IPS-20b (cell line): Measurements from ENCODE around the gene MAGI2.

Source experiments
- H3K27ac ChIP-seq: one replicate; pipeline ENCODE4 v1.5.1; 2013; ENCODE audit warnings: low read length
- H3K27me3 ChIP-seq: 2 replicates; pipeline ENCODE4 v1.6.1; 2013; ENCODE audit warnings: mild to moderate bottlenecking, low read length, inconsistent platforms; ENCODE audit not compliant: insufficient read depth
- H3K36me3 ChIP-seq: 2 replicates; pipeline ENCODE4 v1.6.1; 2013; ENCODE audit warnings: low read depth, mild to moderate bottlenecking, inconsistent platforms, low read length, moderate library complexity; ENCODE audit not compliant: insufficient read depth
- H3K4me1 ChIP-seq: 2 replicates; pipeline ENCODE4 v1.6.1; 2013; ENCODE audit warnings: mild to moderate bottlenecking, control low read depth, inconsistent platforms, low read length, moderate library complexity; ENCODE audit not compliant: insufficient read depth
- H3K4me3 ChIP-seq: 2 replicates; pipeline ENCODE4 v1.5.1; 2013; ENCODE audit warnings: mild to moderate bottlenecking, low read length, inconsistent platforms
- H3K9ac ChIP-seq: 2 replicates; pipeline ENCODE4 v1.6.1; 2013; ENCODE audit warnings: low read depth, mild to moderate bottlenecking, inconsistent platforms, low read length, moderate library complexity
- H3K9me3 ChIP-seq: 2 replicates; pipeline ENCODE4 v1.6.1; 2013; ENCODE audit warnings: mild to moderate bottlenecking, low read depth, low read length, inconsistent platforms; ENCODE audit not compliant: insufficient read depth

MAGI2 gene

GRCh38 chr7:78690174-78690573, 763.3 kb downstream of the MAGI2 start:
- no peak overlapping the region for H3K27ac ChIP-seq
- no peaks in the 10 kb centered on the region for H3K4me1 ChIP-seq
- no peaks in the 10 kb centered on the region for H3K9me3 ChIP-seq
- H3K4me3 ChIP-seq = no peak overlapping the region
- no peaks in the 10 kb centered on the region for H3K36me3 ChIP-seq
- no peak overlapping the region for H3K9ac ChIP-seq
- no peaks in the 10 kb centered on the region for H3K27me3 ChIP-seq

- H3K27me3 ChIP-seq = no peaks in the 10 kb centered on the region
- H3K9me3 ChIP-seq = no peaks in the 10 kb centered on the region
- H3K9ac ChIP-seq = no peak overlapping the region
- no peaks in the 10 kb centered on the region for H3K36me3 ChIP-seq
- H3K4me3 ChIP-seq = no peak overlapping the region
- no peak overlapping the region for H3K27ac ChIP-seq
- no peaks in the 10 kb centered on the region for H3K4me1 ChIP-seq
These were observed 765.1 kb downstream of the MAGI2 start for GRCh38 chr7:78688376-78688775.

GRCh38 chr7:78686189-78686588, 767.3 kb downstream of the MAGI2 start:
- Histone ChIP-seq H3K27ac (no peak overlapping the region), H3K4me3 (no peak overlapping the region), H3K27me3 (no peaks in the 10 kb centered on the region), H3K36me3 (no peaks in the 10 kb centered on the region), H3K4me1 (no peaks in the 10 kb centered on the region), H3K9ac (no peak overlapping the region), H3K9me3 (no peaks in the 10 kb centered on the region)

GRCh38 chr7:78684201-78684600, 769.3 kb downstream of the MAGI2 start:
- H3K9me3 ChIP-seq = no peaks in the 10 kb centered on the region
- H3K9ac ChIP-seq = no peak overlapping the region
- H3K36me3 ChIP-seq = no peaks in the 10 kb centered on the region
- no peaks in the 10 kb centered on the region for H3K27me3 ChIP-seq
- no peak overlapping the region for H3K4me3 ChIP-seq
- H3K4me1 ChIP-seq = no peaks in the 10 kb centered on the region
- H3K27ac ChIP-seq = no peak overlapping the region

GRCh38 chr7:78683566-78683965, 769.9 kb downstream of the MAGI2 start:
- Histone ChIP-seq H3K27me3 (no peaks in the 10 kb centered on the region), H3K9ac (no peak overlapping the region), H3K4me3 (no peak overlapping the region), H3K36me3 (no peaks in the 10 kb centered on the region), H3K4me1 (no peaks in the 10 kb centered on the region), H3K27ac (no peak overlapping the region), H3K9me3 (no peaks in the 10 kb centered on the region)

GRCh38 chr7:78679112-78679876, 774.2 kb downstream of the MAGI2 start:
- H3K27ac ChIP-seq = no peak overlapping the region
- no peaks in the 10 kb centered on the region for H3K9me3 ChIP-seq
- no peak overlapping the region for H3K9ac ChIP-seq
- H3K36me3 ChIP-seq = no peaks in the 10 kb centered on the region
- H3K4me1 ChIP-seq = no peaks in the 10 kb centered on the region
- H3K27me3 ChIP-seq = no peaks in the 10 kb centered on the region
- no peak overlapping the region for H3K4me3 ChIP-seq

- no peak overlapping the region for H3K4me3 ChIP-seq
- no peaks in the 10 kb centered on the region for H3K27me3 ChIP-seq
- no peaks in the 10 kb centered on the region for H3K9me3 ChIP-seq
- H3K36me3 ChIP-seq = no peaks in the 10 kb centered on the region
- H3K9ac ChIP-seq = no peak overlapping the region
- no peak overlapping the region for H3K27ac ChIP-seq
- no peaks in the 10 kb centered on the region for H3K4me1 ChIP-seq
These were observed 776.1 kb downstream of the MAGI2 start for GRCh38 chr7:78677391-78677790.

- H3K9ac ChIP-seq = no peak overlapping the region
- H3K27me3 ChIP-seq = no peaks in the 10 kb centered on the region
- no peak overlapping the region for H3K27ac ChIP-seq
- no peaks in the 10 kb centered on the region for H3K4me1 ChIP-seq
- H3K9me3 ChIP-seq = no peaks in the 10 kb centered on the region
- H3K36me3 ChIP-seq = no peaks in the 10 kb centered on the region
- no peak overlapping the region for H3K4me3 ChIP-seq
These were observed 778.0 kb downstream of the MAGI2 start for GRCh38 chr7:78675511-78675910.

GRCh38 chr7:78673272-78673671, 780.2 kb downstream of the MAGI2 start:
- Histone ChIP-seq H3K36me3 (no peaks in the 10 kb centered on the region), H3K27ac (no peak overlapping the region), H3K4me1 (no peaks in the 10 kb centered on the region), H3K4me3 (no peak overlapping the region), H3K9me3 (no peaks in the 10 kb centered on the region), H3K27me3 (no peaks in the 10 kb centered on the region), H3K9ac (no peak overlapping the region)

- H3K36me3 ChIP-seq = no peaks in the 10 kb centered on the region
- H3K27ac ChIP-seq = no peak overlapping the region
- no peak overlapping the region for H3K9ac ChIP-seq
- no peaks in the 10 kb centered on the region for H3K9me3 ChIP-seq
- H3K4me3 ChIP-seq = no peak overlapping the region
- no peaks in the 10 kb centered on the region for H3K4me1 ChIP-seq
- H3K27me3 ChIP-seq = no peaks in the 10 kb centered on the region
These were observed 790.5 kb downstream of the MAGI2 start for GRCh38 chr7:78662939-78663338.

- Histone ChIP-seq H3K9ac (no peak overlapping the region), H3K36me3 (no peaks in the 10 kb centered on the region), H3K27me3 (no peaks in the 10 kb centered on the region), H3K27ac (no peak overlapping the region), H3K4me1 (peaks cover 7% of the 10 kb centered on the region; the same call in 1 of the 2 replicates), H3K4me3 (no peak overlapping the region), H3K9me3 (no peaks in the 10 kb centered on the region)
These were observed 803.5 kb downstream of the MAGI2 start for GRCh38 chr7:78649976-78650375.

GRCh38 chr7:78649236-78649635, 804.2 kb downstream of the MAGI2 start:
- Histone ChIP-seq H3K4me3 (no peak overlapping the region), H3K4me1 (peaks cover 7% of the 10 kb centered on the region; the same call in 1 of the 2 replicates), H3K9ac (no peak overlapping the region), H3K9me3 (no peaks in the 10 kb centered on the region), H3K27ac (no peak overlapping the region), H3K36me3 (no peaks in the 10 kb centered on the region), H3K27me3 (no peaks in the 10 kb centered on the region)
